CD4-positive, alpha-beta T cell treated with Interleukin-4 for 4 hours (primary cell): ENCODE measurements around the gene B3GALNT2.
"Not testable (repeated sequence)": the region's sequence is repeated elsewhere in the genome, so short reads cannot be mapped to it uniquely, and the experiment has no call there.

ENCODE experiments used
- DNase-seq: peaks from one replicate; pipeline ENCODE4 v3.0.0-alpha.2; 2020

The B3GALNT2 gene

GRCh38 chr1:235503403-235504121, 690 bp downstream of the B3GALNT2 start:
- DNase-seq, result no peak

GRCh38 chr1:235502601-235503402, 1.4 kb downstream of the B3GALNT2 start:
- no peak for DNase-seq

DNA sequence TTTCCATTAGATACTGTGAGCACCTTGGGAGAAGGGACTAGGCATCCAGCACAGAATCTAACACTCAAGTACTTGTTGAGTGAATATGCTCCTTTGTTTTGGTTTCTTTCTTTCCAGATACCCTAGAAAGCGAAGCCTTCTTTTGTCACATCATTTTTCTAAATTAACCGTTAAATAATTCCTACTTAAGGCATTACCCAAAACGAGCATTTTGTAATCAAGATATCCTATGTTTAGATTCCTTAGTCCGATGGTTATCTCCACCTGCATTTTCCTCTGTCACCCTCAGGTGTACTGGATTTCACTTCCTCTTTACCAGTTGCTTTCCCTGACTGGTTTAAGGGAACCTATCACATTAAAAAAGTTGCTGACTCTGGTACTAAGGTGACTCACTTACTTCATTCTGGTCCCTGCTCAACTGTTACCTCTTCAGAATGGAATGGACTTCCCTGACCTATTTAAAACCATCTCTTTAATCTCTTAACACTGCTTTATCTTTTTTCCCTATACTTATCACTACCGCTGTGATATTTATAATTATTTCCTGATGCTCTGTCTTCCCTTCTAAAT, 3.2 kb downstream of the B3GALNT2 start:
- no peak for DNase-seq

- DNase-seq, result no peak
These were observed 8.7 kb downstream of the B3GALNT2 start for GRCh38 chr1:235495551-235495950.

DNA sequence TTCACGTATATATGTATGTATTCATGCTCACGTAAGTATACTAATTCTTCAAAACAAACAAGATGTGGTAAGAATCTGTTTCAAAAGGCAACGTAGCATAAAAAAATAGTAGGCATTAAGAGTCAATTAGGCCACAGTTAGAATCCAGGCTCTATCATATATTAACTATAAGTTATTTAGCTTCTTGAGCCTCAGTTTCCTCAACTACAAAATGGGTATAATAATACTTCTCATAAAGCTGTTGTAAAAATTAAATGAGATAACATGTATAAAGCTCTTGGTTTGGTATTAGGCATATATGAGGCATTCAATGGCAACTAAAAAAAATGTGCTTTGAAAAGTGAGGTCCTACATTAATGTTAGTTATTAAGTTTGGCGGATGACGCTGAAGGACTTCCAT, 9.2 kb downstream of the B3GALNT2 start:
- no peak for DNase-seq

DNA sequence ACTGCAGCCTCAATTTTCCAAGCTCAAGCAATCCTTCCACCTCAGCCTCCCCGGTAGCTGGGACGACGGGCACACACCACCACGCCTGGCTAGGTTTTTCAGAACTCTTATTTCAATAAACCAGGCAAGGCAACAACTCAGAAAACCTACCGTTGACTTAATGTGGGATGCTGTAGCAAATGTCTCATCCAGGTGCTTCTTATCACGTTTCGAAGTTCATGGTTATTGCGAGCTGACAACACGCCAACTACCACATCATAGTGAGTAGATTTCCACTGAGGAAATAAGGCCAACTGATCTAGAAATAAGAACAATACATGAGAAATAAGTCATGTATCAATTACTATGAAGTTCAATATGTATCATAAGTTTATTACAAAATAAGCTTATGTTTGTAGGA, 9.7 kb downstream of the B3GALNT2 start:
- no peak for DNase-seq

- DNase-seq, result no peak
These were observed 12.6 kb downstream of the B3GALNT2 start for GRCh38 chr1:235491644-235492043.

DNA sequence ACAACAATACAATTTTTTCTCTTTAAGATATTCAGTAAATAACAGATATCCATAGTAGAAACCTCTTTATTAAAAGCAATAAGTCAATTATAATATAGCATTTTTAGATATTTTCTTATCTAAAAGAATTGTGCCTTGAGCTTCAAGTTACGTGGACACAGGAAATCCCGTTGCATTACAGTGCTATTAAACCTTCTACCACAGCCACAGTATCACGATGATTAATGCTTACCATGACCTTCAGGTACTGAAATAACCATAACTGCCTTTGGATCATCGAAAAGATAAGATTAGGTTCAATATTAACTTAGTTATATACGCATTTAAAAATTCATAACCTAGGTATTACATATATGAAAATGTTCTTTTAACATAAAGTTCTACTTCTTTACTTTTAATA, 17.9 kb downstream of the B3GALNT2 start:
- no peak for DNase-seq

DNA sequence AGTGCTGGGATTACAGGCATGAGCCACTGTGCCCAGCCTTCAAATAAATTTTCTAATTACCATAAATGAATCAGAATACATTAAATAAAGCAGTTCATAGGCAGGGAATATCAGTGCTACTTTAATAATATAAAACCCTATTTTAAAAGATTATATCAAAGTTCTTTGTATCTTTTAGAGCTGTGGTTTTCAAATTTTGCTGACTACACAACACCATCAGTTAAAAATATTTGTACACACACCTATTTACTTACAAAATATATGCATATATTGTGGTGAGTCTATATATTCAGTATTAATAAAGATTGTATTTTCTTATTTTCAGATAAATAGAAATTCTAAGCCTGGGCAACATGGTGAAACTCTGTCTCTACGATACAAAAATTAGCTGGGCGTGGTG, 18.7 kb downstream of the B3GALNT2 start:
- DNase-seq, result no peak

DNA sequence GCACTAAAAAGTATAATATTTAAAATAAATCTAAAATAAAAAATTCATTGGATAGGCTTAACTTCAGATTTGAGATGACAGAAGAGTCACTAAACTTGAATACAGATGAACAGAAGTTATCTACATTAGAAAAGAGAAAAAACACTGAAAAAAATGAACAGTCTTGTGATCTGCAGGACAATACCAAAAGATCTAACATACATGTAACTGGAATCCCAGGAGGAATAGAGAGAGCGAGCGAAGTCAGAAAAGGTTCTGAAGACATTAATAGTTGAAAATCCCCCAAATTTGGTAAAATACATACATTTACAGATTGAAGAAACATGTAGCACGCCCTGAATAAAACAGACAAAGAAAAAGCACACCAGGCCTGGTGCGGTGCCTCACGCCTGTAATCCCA, 21.2 kb downstream of the B3GALNT2 start:
- no peak for DNase-seq

DNA sequence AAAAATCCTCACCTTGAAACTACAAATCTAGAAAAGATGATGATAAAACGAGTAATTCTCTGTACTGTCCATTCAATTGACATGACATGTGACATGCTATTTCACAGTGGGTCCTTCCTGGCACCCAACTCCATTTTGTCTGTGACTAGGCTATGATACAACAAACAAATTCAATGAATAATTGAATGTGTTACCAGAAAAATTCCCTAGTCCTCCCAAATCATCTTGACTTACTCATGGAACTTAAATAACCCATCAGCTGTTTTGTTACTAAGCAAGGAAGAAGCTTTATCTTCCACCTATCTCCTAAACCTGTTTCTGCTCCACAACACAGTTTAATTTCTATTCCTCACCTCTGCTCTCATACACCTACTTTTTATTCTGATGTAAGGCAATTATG, 30.4 kb downstream of the B3GALNT2 start:
- no peak for DNase-seq

- DNase-seq, result no peak
These were observed 33.4 kb downstream of the B3GALNT2 start for GRCh38 chr1:235470741-235471439.

DNA sequence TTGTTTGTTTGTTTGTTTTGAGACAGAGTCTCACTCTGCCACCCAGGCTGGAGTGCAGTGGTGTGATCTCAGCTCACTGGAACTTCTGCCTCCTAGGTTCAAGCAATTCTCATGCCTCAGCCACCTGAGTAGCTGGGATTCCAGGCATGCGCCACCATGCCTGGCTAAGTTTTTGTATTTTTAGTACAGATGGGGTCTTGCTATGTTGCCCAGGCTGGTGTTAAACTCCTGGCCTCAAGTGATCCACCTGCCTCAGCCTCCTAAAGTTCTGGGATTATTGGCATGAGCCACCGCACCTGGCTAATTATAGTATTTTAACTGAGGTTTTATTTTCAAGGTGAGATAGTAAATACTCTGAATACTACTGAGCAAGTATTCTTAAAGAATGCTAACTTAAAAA, 34.4 kb downstream of the B3GALNT2 start:
- not testable (repeated sequence) for DNase-seq

DNA sequence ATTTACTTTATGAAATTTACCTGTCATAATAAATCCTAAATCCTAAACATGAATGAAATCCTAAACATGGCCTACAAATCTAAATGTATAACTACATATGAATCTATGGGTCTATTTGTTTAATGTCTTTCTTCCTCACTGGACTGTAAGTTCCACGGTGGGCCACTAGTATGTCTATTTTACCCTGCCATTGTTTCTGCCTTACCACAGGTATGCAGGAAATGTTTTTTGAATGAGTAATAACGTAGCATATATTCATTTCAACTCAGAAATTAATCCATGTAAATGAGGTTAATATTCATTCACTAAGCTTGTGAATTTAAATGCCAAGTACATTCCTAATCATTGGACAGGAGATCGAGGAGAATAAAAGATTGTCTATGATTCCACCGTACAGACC, 35.3 kb downstream of the B3GALNT2 start:
- no peak for DNase-seq

DNA sequence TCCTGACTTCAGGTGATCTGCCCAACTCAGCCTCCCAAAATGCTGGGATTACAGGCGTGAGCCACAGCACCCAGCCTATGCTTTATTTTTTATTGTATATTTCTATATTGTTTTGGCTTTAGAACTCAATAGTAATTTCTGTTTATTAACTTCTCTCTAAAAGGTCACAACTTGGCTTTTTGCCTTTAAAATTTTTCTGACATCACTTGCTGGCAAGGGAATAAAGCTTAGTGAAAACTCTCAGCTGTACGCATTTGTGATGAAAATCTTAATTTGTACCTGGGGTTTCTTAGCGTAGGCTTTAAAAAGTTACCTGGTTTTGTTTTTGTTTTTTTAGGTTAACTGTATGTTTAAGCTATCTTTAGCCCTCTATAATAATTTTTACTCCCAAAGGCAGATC, 36.2 kb downstream of the B3GALNT2 start:
- DNase-seq, result no peak

DNA sequence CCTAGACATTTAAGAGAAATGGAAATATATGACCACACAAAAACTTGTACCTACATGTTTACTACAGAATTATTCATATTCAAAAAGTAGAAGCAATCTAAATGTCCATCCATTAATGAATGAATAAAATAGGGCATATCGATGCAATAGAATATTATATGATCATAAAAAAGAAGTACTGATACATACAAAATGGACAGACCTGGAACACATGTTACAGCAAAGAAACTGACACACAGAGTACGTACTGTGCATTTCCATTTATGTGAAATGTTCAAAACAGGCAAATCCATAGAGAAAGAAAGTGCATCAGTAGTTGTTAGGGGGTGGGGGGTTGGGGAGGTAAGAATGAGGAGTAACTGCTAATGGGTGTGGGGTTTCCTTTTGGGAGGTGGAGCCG, 39.2 kb downstream of the B3GALNT2 start:
- no peak for DNase-seq

DNA sequence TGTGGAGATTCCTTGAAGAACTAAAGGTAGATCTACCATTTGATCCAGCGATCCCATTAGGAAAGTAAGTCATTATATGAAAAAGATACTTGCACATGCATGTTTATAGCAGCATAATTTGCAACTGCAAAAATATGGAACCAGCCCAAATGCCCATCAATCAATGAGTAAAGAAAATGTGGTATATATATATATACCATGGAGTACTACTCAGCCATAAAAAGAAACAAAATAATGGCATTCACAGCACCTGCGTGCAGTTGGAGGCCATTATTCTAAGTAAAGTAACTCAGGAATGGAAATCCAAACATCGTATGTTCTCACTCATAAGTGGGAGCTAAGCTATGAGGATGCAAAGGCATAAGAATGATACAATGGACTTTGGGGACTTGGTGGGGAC, 41.4 kb downstream of the B3GALNT2 start:
- DNase-seq, result not testable (repeated sequence)

DNA sequence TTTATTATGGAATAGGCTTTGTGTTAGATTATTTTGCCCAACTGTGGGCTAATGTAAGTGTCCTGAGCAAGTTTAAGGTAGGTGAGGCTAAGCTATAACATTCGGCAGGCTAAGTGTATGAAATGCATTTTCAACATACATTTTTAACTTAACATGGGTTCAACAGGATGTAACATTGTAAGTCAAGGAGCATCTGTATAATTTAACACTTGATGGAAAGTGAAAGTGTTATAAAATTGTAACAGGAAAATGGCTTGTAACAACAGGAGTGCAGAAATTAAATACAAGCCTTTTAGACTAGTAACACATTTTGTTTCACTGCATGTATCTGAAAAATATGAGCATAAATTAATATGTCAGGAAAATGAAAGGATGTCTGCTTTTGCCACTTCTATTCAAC, 42.3 kb downstream of the B3GALNT2 start:
- no peak for DNase-seq

DNA sequence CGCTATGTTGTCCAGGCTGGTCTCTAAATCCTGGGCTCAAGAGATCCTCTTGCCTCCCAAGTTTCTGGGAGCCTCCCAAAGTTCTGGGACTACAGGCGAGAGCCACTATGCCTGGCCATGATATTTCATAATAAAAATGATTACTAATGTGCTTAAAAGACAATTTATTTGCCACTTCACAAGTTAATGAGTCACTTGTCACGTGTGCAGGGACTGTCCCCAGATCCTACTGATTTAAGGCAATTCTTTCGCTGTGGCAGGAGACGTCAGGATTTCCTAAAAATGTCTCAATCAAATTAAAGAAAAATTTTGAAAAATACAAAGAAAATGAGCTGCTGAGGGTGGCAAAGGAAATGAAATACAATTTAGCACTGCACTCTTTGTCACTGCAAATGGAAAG, 43.5 kb downstream of the B3GALNT2 start:
- DNase-seq, result no peak

DNA sequence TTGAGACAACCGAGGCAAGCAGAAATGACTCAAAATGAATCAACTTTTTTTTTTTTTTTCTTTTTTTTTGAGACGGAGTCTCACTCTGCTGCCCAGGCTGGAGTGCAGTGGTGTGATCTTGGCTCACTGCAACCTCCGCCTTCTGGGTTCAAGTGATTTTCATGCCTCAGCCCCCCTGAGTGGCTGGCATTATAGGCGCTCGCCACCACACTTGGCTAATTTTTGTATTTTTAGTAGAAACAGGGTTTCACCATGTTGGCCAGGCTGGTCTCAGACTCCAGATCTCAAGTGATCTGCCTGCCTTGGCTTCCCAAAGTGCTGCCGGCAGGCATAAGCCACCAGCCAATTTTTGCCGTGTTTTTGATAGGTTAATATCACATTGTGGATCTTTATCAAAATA, 46.4 kb downstream of the B3GALNT2 start:
- DNase-seq, result not testable (repeated sequence)

DNA sequence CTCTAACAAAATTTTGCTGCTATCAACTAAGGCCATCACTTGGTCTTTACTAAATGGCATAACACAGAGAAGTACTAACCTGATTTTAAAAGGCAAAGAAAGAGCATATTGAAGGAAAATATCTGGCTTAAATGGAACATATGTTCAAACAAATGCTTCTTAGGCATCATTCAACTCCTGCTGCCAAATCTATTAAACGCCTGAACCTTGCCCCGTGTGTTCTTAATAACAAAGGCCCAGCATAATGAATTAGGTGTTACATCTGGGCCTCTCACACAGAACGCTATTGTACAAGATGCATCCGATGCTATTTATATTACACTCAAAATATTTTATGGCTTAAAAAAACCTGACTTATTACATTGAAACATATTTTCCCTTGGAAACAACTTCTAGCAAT, 48.4 kb downstream of the B3GALNT2 start:
- no peak for DNase-seq

- DNase-seq, result no peak
These were observed 49.2 kb downstream of the B3GALNT2 start for GRCh38 chr1:235455097-235455496.

GRCh38 chr1:235454021-235454420, 50.2 kb downstream of the B3GALNT2 start:
- no peak for DNase-seq
